A549 (cell line): ENCODE measurements around the gene RAB5A. TPM values are rescaled to one million over a fixed set of nuclear protein-coding genes. Genes with fewer than 3 reads are reported as not detected.
A peak's percentile ranks its signal among the peaks of the same experiment; 100 is the strongest.

Experiments
- ATAC-seq, 2 experiments: fragments of 200-7000 bp in 1 of 2; fragments of >200 bp in 1 of 2; cut with Nextera tagmentation in 1 of 2; cut with Tn5 transposase in 1 of 2; 3 replicates each; pipeline versions ENCODE4 v1.8.0 to v1.9.1; 2018 to 2020; ENCODE audit warnings: mild to moderate bottlenecking in 1 of 2, moderate library complexity in 1 of 2
- CTCF ChIA-PET: fragments of 300-600 bp; sonication (Branson Sonifier 250); formaldehyde crosslinking; extraction: SDS; loops from one replicate; lab custom pipeline; 2021; ENCODE audit warnings: antibody characterized with exemption, inconsistent platforms; lab: Yijun Ruan, JAX
- POLR2A ChIA-PET: fragments of 350-600 bp; formaldehyde crosslinking; extraction: SDS; loops from one replicate; lab custom pipeline; 2021; ENCODE audit warnings: antibody characterized with exemption, inconsistent platforms; lab: Yijun Ruan, JAX
- DNase-seq, 2 experiments: peaks; one replicate each; pipeline versions ENCODE4 v3.0.0 to v3.0.0-alpha.2; 2011 to 2016; ENCODE audit warnings: low read depth in 1 of 2, low spot score in 1 of 2
- FAIRE-seq: peaks from 2 replicates; lab custom pipeline; 2011; peaks lifted over from hg19 to GRCh38; lab: Jason Lieb, UNC
- H3K27ac ChIP-seq, 2 experiments: fragments of >200 bp; sonication (Bioruptor Twin); formaldehyde crosslinking; 3 replicates each; pipeline ENCODE4 v1.5.1; 2016 to 2017
- H3K4me1 ChIP-seq: fragments of >200 bp; sonication (Bioruptor Twin); formaldehyde crosslinking; 3 replicates; pipeline ENCODE4 v1.6.1; 2016
- H3K4me2 ChIP-seq: fragments of >200 bp; sonication (Bioruptor Twin); formaldehyde crosslinking; 3 replicates; pipeline ENCODE4 v1.6.1; 2016
- H3K4me3 ChIP-seq: fragments of >200 bp; sonication (Bioruptor Twin); formaldehyde crosslinking; 3 replicates; pipeline ENCODE4 v1.5.1; 2016
- H3K9me3 ChIP-seq: fragments of >200 bp; sonication (Bioruptor Twin); formaldehyde crosslinking; 3 replicates; pipeline ENCODE4 v1.6.1; 2016
- BCL3 ChIP-seq: fragments of >200 bp; sonication (Bioruptor Twin); formaldehyde crosslinking; IDR thresholded peaks from 3 replicates; pipeline ENCODE4 v1.6.1; 2016
- BHLHE40 ChIP-seq: IDR thresholded peaks from 2 replicates; pipeline ENCODE4 v1.6.1; 2012; ENCODE audit warnings: low read depth, low read length, inconsistent platforms
- CBX8 ChIP-seq: fragments of 200-600 bp; sonication (generic); IDR thresholded peaks from 2 replicates; pipeline ENCODE4 v1.6.1; 2016
- CHD2 ChIP-seq: fragments of 150-350 bp; IDR thresholded peaks from 2 replicates; pipeline ENCODE4 v1.6.1; 2014; ENCODE audit warnings: low read length; ENCODE audit not compliant: partially characterized antibody
- CHD4 ChIP-seq: fragments of 200-600 bp; sonication (generic); IDR thresholded peaks from 2 replicates; pipeline ENCODE4 v1.6.1; 2016; ENCODE audit warnings: antibody characterized with exemption, mild to moderate bottlenecking, borderline replicate concordance
- CTCF ChIP-seq: fragments of >200 bp; sonication (Bioruptor Twin); formaldehyde crosslinking; IDR thresholded peaks from 3 replicates; pipeline ENCODE4 v1.5.1; 2016
- E2F6 ChIP-seq: IDR thresholded peaks from 2 replicates; pipeline ENCODE4 v1.6.1; 2012; ENCODE audit warnings: low read depth, borderline replicate concordance
- EHMT2 ChIP-seq: fragments of 200-600 bp; sonication (generic); IDR thresholded peaks from 2 replicates; pipeline ENCODE4 v1.6.1; 2016; ENCODE audit warnings: antibody characterized with exemption, low read depth, mild to moderate bottlenecking, moderate library complexity
- EP300 ChIP-seq, 2 experiments: fragments of >200 bp; sonication (Bioruptor Twin); formaldehyde crosslinking; IDR thresholded peaks; 2 replicates in 1 of 2; 3 replicates in 1 of 2; pipeline ENCODE4 v1.6.1; 2016 to 2017
- JUN ChIP-seq, 2 experiments: fragments of >200 bp; sonication (Bioruptor Twin); formaldehyde crosslinking; IDR thresholded peaks; 2 replicates in 1 of 2; 3 replicates in 1 of 2; pipeline ENCODE4 v1.6.1; 2016 to 2017
- KDM1A ChIP-seq: fragments of 200-600 bp; sonication (generic); IDR thresholded peaks from 2 replicates; pipeline ENCODE4 v1.6.1; 2016; ENCODE audit warnings: low read depth, mild to moderate bottlenecking
- NFE2L2 ChIP-seq: fragments of 150-350 bp; conservative IDR thresholded peaks from 2 replicates; pipeline ENCODE4 v1.6.1; 2014; ENCODE audit warnings: low read length
- NPAS2 ChIP-seq: fragments of 250-450 bp; sonication (Bioruptor Pico); IDR thresholded peaks from 2 replicates; pipeline ENCODE4 v1.8.0; 2022; ENCODE audit warnings: mild to moderate bottlenecking, moderate library complexity, borderline replicate concordance
- NR3C1 ChIP-seq: fragments of >200 bp; sonication (Bioruptor Twin); formaldehyde crosslinking; IDR thresholded peaks from 3 replicates; pipeline ENCODE4 v1.6.1; 2017
- PBX3 ChIP-seq: IDR thresholded peaks from 2 replicates; pipeline ENCODE4 v1.6.1; 2012
- PHF8 ChIP-seq: fragments of 200-600 bp; sonication (generic); IDR thresholded peaks from 2 replicates; pipeline ENCODE4 v1.6.1; 2016; ENCODE audit warnings: low read depth, mild to moderate bottlenecking, antibody characterized with exemption, moderate library complexity, borderline replicate concordance
- RAD21 ChIP-seq, 2 experiments: fragments of >200 bp in 1 of 2; sonication (Bioruptor Twin) in 1 of 2; formaldehyde crosslinking in 1 of 2; IDR thresholded peaks in 1 of 2; conservative IDR thresholded peaks in 1 of 2; 2 replicates in 1 of 2; 3 replicates in 1 of 2; pipeline ENCODE4 v1.6.1; 2012 to 2018; ENCODE audit warnings: inconsistent platforms in 1 of 2
- RCOR1 ChIP-seq: fragments of 150-350 bp; IDR thresholded peaks from 2 replicates; pipeline ENCODE4 v1.6.1; 2014; ENCODE audit warnings: antibody characterized with exemption, low read length, low read depth
- SMC3 ChIP-seq: fragments of >200 bp; sonication (Bioruptor Twin); formaldehyde crosslinking; IDR thresholded peaks from 3 replicates; pipeline ENCODE4 v1.6.1; 2018; ENCODE audit warnings: inconsistent platforms
- SREBF2 ChIP-seq: fragments of 450-650 bp; IDR thresholded peaks from 2 replicates; pipeline ENCODE4 v1.6.1; 2014; ENCODE audit warnings: mild to moderate bottlenecking, moderate library complexity
- ZNF302 ChIP-seq: fragments of 250-450 bp; sonication (Bioruptor Pico); IDR thresholded peaks from 2 replicates; pipeline ENCODE4 v1.9.0; 2021; ENCODE audit warnings: inconsistent platforms, mild to moderate bottlenecking, moderate library complexity
- WGBS: methylation state at CpG from one replicate; pipeline ENCODE4 v1.1.6; 2017; ENCODE audit errors: missing lambda C conversion rate; 5-methylcytosine and 5-hydroxymethylcytosine counted together
- polyA plus RNA-seq, 4 experiments: library from polyadenylated mRNA; depleted of rRNA in 3 of 4; stranded (reverse); fragments of >200 nt; fragmentation: RNase III in 1 of 4; extraction: RNeasy Plus Mini Kit Qiagen cat#74134 plus additional on column Dnase treatment in 1 of 4; gene quantifications; 2 replicates in 3 of 4; 3 replicates in 1 of 4; pipeline ENCODE4 v1.2.3, GENCODE V29; 2011 to 2017

RAB5A gene
- polyA plus RNA-seq, 2 of the 4 experiments (the other 2 are of a cell fraction), result 41.2 to 66.6 TPM

- TF ChIP-seq CTCF, result no peak
- no peak for TF ChIP-seq SMC3
- no peak for TF ChIP-seq RCOR1
Observed at GRCh38 chr3:19934098-19934566, 12.8 kb upstream of the RAB5A start, which contains the start of gene EFHB (continued).

GRCh38 chr3:19937459-19938294 lies 9.2 kb upstream of the RAB5A start:
- H3K27ac ChIP-seq, result 0 out of 6 replicates have a peak overlapping the region, but pooled peaks of 1 of the 2 experiments have one; percentile 37
- WGBS, result 48% methylated on average over 7 of the region's 7 CpGs
- H3K4me1 ChIP-seq, result peaks cover 12% of the 10 kb centered on the region; the same call in 1 of the 3 replicates
- ChIA-PET POLR2A (interaction anchor here (1.2 kb wide), 2 partner anchors 8 to 48 kb away, joined by 4 to 5 read pairs; no protein-coding TSS in a partner anchor), CTCF (interaction anchor here (1.0 kb wide), 1 partner anchor 71 kb away, joined by 4 read pairs; no protein-coding TSS in a partner anchor)
- TF ChIP-seq NPAS2 (CRISPR knock-in tag), result no peak
- no peak for TF ChIP-seq JUN (IDR thresholded peaks at IDR 0.05)
- TF ChIP-seq NR3C1, result no peak
- TF ChIP-seq RAD21 (conservative IDR thresholded peaks at IDR 0.05 in 1 of 2, IDR thresholded peaks at IDR 0.05 in 1 of 2), result no peak
- no peak for TF ChIP-seq SREBF2
- TF ChIP-seq CBX8, result no peak
- TF ChIP-seq EP300 (IDR thresholded peaks at IDR 0.05), result no peak
- no peak for TF ChIP-seq PBX3
- TF ChIP-seq E2F6, result no peak
- no peak for TF ChIP-seq PHF8
- no peak for TF ChIP-seq CHD2
- no peak for TF ChIP-seq BHLHE40
- no peak for TF ChIP-seq KDM1A
- no peak for TF ChIP-seq NFE2L2
- TF ChIP-seq CHD4, result no peak
- no peak for TF ChIP-seq ZNF302 (CRISPR knock-in tag)
- no peak for TF ChIP-seq EHMT2
- TF ChIP-seq BCL3, result no peak
- no peak for FAIRE-seq
- H3K4me2 ChIP-seq, result 0 out of 3 replicates have a peak overlapping the region, but pooled peaks have one; percentile 3
- no peaks in the 10 kb centered on the region for H3K9me3 ChIP-seq
- H3K4me3 ChIP-seq, result no peak overlapping the region
- ATAC-seq, result peak; percentile 49 to 59; a peak in 5 of 6 replicates
- no peak for DNase-seq
